ENCODE measurements around the gene STK39.
A peak's percentile ranks its signal among the peaks of the same experiment; 100 is the strongest.

STK39 gene

DNA sequence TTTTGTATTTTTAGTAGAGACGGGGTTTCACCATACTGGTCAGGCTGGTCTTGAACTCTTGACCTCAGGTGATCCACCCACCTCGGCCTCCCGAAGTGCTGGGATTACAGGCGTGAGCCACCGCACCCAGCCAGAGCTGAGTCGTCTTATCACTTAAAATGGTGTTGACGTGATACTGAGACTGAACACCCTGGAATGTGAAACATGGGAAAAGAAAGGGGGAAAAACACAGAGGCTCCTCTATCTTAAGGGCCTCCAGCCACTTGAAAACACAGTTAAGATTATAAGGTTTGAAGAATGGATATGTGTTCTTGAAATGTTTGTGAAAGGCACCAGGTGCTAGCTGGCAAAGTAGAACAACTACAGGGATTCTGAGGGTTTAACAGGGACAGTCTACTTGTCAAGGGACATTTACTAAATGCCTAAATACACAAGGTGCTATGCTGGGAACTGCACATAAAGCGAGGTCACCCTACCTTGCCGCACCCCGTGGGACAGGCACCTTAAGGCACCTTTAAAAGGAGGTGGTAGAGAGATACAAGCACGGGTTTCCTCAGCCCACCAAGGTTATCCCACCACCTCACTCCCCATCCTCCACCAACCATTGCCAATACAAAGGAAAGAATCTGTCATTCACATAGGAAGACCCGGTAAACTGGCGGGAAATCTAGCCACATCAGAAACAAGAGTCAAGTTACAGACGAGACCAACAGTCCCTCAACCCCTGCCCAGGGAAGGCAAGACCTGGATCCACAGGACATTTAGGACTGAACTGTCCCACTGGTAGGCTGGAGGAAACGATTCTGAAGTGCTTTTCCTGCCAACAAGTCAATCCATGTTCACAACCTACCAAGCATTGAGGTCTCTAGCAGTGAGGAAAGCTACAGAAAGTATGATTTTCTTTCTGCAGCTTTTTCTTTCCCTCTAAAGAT, 43.4 kb downstream of the STK39 start:
- no peak for DNase-seq

DNA sequence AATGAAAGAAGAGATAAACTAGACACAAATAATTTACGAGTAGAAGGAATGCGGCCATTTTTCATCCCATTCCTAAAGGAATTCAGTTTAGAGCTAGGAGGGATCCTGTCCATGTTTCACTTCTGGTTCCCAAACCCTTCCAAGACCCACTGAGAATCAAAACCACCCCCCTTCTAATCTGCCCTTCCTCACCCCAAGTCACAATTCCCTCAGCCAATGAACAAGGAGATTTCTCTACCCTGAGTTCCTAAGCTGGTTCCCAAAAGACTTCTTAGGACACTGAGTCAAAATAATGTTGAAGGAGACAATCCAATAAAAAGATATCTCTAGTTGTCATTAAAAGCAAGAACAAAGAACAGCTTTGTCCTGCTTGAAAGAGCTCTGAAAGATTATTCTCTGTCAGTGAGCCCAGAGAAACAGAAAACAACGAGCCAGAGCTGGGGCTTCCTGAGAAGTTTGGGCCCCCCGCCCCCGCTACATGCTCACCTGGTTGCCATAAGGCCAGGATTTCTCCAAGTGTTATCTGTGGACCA, 45.7 kb downstream of the STK39 start:
- DNase-seq = no peak

GRCh38 chr2:168200930-168201583, 46.3 kb downstream of the STK39 start:
- DNase-seq = no peak

DNA sequence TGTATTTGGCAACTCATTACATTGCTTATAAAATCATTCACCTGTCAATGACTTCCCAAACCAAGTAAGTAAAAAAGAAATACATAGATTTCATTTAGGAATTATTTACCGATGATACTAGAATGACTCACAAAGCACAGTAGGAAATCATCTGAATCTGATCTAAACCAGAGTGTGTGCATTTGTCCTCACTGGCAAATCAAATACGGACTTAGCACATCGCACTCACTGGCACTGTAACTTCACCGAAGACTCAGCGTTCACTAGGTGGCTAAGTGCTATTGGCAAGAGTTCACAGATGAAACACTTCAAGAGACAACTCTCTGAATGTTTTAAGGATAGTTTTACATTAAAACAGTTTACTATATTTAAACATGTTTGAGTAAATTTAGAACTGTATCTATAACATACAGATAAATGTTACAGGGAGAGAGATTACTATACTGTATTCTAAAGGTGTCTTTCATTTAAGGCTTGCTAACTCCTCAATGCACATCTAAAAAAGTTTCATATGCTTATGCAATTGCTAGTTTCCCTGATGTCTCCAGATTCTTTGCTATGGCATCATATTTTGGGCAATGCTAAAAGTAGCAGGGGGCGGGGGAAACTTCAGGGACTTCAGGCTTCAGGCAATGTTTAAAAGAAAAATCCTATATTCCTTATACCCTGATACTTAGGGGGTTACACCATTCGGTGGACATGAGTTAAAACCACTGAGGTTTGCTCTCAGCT, 48.8 kb downstream of the STK39 start:
- DNase-seq = no peak

DNA sequence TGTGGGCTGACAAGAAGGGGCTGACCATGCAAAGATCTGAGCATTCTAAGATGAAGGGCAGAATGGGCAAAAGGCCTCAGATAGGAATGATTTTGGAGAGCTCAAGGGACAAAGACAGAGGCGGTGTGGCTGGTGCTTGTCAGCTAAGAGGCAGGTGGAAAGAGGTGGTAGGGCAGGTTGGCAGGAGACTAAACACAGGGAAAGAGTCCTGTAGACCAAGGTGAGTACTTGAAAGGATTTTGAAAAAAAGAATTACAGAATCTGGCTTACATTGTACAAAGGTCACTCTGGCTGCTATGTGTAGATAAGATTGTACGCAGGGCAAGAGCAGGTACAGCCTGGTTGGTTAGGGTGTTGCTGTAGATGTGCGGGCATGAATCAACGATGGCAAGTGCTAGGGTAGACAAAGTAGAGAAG, 50.6 kb downstream of the STK39 start:
- no peak for DNase-seq

DNA sequence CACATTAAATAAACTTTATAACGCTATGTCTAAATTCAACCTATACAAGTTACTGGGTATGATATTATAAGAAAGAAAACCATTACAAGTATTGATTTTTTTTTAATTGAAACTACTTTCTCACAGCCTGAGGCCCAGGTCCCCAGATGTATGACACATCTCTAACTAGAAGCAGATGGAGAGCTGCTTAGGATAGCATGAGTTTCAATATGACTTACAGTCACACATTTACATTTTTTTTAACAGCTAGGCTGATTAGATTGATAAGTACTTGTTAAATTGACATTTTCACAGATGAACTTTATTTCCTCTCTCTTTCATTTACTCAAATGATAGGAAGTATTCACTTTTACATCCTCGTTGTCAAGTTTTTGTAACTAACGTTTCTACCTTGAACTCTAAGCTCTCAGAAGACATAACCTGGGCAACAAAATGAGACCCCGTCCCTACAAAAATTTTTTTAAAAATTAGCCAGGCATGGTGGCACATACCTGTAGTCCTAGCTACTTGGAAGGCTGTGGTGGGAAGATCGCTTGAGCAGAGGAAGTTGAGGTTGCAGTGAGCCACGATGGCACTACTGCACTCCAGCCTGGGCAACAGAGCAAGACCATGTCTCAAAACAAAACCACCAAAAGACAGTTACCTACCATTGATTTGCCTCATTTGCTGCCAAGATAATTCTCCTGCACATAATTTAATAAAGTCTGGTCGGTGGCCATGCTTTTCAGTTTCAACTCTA, 52.4 kb downstream of the STK39 start:
- no peak for DNase-seq

DNA sequence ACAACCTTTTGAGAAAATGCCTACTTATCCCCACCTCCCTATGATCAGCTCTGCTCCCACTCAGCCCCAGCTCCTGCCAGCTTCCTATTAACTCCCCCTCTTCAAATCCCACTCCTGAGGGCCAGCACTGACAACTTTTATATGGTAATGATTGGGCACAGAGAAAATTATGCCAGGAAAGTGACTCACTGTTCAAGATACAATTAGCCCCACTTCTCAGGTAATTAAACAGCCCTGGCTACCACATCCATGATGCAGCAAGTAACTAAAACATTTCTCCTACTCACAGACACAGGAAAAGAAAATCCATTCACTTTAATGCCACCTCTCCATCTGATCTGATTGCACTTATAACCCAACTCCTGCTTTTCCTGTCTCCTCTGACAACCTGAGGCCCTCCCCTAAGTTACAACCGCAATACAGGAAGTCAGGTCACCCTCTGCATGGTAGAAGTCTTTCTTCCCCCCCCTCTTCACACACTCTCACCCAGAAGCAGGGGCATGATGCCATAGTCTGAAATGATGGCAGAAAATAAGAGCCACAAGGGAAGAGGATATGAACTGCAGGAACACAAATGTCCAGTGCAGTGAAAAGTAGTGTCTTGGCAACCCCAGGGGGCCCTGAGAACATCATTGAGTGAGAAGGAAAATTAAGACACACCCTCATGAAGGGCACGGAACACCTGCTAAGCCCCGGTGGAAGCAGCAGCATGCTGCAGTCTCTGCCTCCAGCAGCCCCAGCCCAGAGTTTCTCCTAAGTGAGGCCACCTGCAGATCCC, 54.4 kb downstream of the STK39 start:
- DNase-seq = peak in 1 of 2 donors; percentile 23

DNA sequence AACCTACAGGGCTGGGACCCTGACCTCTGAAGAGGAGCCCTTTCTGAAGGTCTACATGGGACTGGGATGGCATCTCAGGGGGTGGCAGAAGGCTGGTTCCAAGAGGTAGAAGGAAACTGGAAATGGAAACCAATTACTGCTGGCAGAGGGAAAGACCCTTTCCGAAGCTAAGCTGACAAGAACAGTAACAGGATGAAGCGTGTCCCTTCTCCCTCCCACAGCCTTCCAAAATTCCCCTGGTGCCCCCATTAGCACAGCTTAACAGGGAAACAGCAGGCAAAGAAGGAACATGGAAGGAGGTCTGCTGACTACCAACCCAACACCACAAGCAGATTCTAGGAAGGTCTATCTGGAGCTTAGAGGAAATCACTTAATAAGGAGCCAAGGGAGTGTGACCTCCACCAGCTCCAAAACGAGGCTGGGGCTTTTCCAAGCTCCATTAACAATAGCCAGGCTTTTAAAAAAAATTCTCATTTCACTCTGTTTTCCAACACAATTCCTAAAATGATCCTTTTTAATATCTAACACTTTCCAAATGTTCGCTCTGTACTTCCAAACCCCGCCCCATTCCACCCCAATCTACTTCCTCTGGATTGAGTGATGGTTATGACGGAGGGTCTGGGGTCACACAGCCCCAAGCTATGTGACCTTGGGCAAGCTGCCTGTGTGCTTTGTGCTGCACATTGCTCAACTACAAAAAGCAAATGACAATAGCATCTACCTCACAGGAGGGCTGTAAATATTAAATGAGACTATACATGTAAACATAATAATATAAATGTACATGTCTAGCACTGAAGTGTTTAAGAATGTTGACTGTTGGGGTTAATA, 55.2 kb downstream of the STK39 start:
- DNase-seq = no peak

- DNase-seq = no peak
Observed at GRCh38 chr2:168190590-168191336, 56.6 kb downstream of the STK39 start.

DNA sequence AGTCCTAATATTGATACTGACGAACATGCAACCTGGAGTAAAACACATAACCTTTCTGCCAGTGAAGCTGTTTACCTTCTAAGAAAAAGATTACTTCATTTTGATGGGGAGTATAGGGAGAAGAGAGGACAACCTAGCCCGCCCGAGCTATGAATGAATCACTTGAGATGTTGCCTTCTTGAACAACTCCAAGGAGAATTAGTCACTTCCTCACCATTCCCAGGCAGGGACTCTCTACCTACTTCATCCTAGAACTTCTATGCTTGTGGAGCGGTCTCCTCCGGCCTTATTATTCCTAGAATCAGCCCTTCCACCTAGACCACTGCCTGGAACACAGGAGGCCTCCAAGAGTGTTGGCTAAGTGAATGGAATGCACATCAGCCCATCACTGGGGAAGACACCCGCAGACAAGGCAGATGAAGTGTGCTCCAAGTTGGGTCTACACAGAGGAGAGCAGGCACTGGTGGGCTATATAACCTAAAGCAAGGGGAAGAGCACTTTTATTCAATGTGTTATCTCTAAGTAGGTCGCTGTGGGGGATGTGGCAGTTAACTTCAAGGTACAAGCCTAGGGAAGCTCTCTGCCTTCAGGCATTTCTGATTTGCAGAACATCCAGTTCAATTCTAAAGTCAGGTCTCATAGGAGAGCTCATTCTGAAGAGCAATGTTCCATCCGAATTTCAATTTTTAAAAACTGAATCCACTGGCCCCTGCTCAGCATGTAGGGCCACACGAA, 57.4 kb downstream of the STK39 start:
- DNase-seq = no peak

GRCh38 chr2:168188002-168188401, 59.4 kb downstream of the STK39 start:
- no peak for DNase-seq

DNA sequence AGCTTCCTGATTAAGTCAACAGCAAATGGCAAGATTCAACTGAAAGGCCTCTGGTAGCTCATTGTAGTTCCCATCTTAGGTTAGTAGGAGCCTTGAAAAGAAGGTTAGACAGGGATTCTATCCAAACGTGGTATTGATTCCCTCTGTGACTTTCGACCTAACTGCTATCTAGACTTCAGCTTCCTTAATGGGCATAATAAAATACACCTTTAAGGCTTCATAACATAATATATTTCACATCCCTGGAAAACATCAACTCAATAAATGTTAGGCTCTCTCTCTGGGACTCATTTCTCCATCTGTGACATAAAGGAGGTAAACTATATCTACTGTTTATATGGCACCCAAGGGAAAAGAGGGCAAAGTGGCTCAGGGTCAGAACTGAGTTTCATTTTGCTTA, 60.9 kb downstream of the STK39 start:
- DNase-seq = no peak

GRCh38 chr2:168185583-168186274, 61.7 kb downstream of the STK39 start:
- no peak for DNase-seq

DNA sequence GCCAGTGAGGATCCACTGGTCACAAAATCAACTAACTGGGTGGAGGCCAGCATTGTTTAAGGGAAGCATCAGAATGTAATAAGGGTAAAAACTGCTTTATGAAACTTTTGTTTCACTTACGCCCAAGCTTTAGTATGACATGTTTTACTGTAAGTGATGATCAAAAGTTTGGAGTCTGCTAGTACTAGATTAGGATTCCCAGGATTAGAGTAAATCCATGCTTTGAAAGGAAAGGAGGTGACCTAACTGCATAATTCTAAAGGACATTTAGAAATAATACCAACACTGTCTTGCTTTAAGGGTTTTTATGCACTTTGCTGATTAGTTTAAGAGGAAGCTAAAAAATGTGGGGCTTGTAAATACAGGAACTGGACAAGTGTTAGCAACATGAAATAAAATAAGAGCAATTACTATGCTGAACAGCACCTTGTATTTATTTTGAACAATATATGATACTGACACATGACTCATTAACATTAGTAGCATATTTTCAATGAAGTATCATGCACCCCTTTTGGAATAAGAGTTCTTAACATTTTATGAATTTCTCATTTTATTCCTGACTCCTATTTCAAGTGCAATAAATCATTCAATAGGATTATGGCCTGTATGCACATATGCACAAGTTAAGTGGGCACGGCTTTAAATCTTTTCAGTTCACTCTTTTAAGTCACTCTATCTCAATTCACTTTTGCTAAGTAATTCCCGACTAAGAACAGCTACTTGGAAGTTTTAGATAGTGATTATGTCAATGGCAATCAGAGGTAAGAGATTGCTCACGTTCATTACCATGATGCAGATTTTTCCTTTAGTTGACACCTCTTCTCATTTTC, 62.5 kb downstream of the STK39 start:
- DNase-seq = no peak

- no peak for DNase-seq
Observed at GRCh38 chr2:168183308-168183997, 63.9 kb downstream of the STK39 start.

DNA sequence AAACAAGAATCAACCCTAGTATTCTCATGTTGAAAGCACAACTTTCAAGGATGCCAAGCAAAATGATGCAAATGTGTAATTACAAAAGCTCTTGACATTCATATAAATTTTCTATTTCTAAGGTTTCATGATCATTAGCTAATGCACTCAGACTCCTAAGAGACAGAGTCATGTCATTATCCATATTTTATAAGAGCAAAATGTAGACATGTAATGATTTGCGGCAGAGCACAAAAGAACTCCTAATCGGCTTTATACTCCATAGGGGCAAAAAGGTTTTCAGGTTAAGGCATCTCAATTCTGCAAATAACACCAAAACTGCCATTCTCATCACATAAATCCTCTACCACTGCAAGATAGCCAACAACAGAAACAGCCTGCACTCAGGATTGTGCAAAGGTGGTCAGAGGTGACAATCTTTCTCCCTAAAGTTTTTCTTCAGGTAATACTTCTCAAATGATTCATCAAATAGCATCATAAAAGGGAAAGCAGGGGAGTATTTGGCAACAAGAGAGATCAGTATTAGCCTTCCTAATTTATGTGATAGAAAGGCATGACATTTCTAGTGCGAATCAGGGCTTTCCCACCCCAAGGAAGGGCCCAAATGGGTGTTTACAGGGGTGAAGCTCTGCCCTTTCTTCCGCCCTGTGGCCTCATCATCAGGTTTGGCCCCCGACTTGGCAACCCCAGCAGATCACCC, 64.7 kb downstream of the STK39 start:
- DNase-seq = no peak

All from activated CD4-positive, alpha-beta T cell treated with anti-CD3 and anti-CD28 coated beads for 4 hours (primary cell).